Psoas muscle (tissue), 8 donors: Measurements from ENCODE around the gene DCTN5. TPM values are rescaled to one million over a fixed set of nuclear protein-coding genes. Genes with fewer than 3 reads are reported as not detected.

Experiments
- ATAC-seq, 4 donors: fragments of 200-7000 bp; cut with Tn5 transposase; one replicate each; pipeline ENCODE4 v1.9.1; 2020; ENCODE audit warnings: moderate library complexity in 3 of 4, mild to moderate bottlenecking in 2 of 4
- DNase-seq, 2 donors: peaks; one replicate each; pipeline ENCODE4 v3.0.0-alpha.2; 2020
- H3K27ac ChIP-seq: fragments of 200-600 bp; one replicate; pipeline ENCODE4 v1.8.0; 2022
- H3K27me3 ChIP-seq, 3 donors: fragments of 200-600 bp in 1 of 3; one replicate each; pipeline versions ENCODE4 v1.6.1 to v1.8.0; 2013 to 2022; ENCODE audit warnings: low read length in 2 of 3, mild to moderate bottlenecking in 2 of 3, moderate library complexity in 1 of 3; ENCODE audit not compliant: insufficient read depth in 3 of 3
- H3K36me3 ChIP-seq, 2 donors: fragments of 200-600 bp in 1 of 2; one replicate each; pipeline versions ENCODE4 v1.6.1 to v1.8.0; 2013 to 2022; ENCODE audit warnings: low read depth in 1 of 2, mild to moderate bottlenecking in 1 of 2, moderate library complexity in 1 of 2; ENCODE audit not compliant: insufficient read depth in 1 of 2
- H3K4me1 ChIP-seq: fragments of 200-600 bp; one replicate; pipeline ENCODE4 v1.8.0; 2022
- H3K4me3 ChIP-seq: fragments of 200-600 bp; one replicate; pipeline ENCODE4 v1.8.0; 2022; ENCODE audit warnings: mild to moderate bottlenecking
- H3K9me3 ChIP-seq: fragments of 200-600 bp; one replicate; pipeline ENCODE4 v1.8.0; 2022
- CTCF ChIP-seq: fragments of 200-600 bp; IDR thresholded peaks from one replicate; pipeline ENCODE4 v1.8.0; 2022; ENCODE audit warnings: antibody characterized with exemption
- WGBS, 3 donors: extraction: QIAGEN DNeasy Blood & Tissue Kit; methylation state at CpG; one replicate each; pipeline versions ENCODE4 v1.1.6 to v1.1.7; 2013; 5-methylcytosine and 5-hydroxymethylcytosine counted together
- intact Hi-C, 2 donors: fragments of 100-400 bp; cut with DNase I; formaldehyde crosslinking; loops; one replicate each; pipeline versions ENCODE4 v1.11.0 to v1.14.2; 2022
- polyA plus RNA-seq, 3 donors: library from polyadenylated mRNA; stranded (reverse); fragments of 200-250 nt; gene quantifications; one replicate each; pipeline ENCODE4 v1.2.3, GENCODE V29; 2013
- total RNA-seq, 4 donors: library from RNA; stranded (reverse); fragmentation: NEBNext Ultra II Directional in 2 of 4; extraction: Animal tissue kit (Norgen Biotek cat#: 25700) in 2 of 4; gene quantifications; one replicate each; pipeline versions ENCODE4 v1.2.1 to v1.2.4, GENCODE V29; 2021 to 2023
- donor health status: healthy with polysubstance abuse.
- donor health status: DM: no; HTN: no; CAD: no; lungs with moderate emphysema.
- donor health status: Bipolar disorder and iron deficiency.
- donor health status: healthy.
- donor health status: DM: yes; HTN: yes; CAD: no.
- donor health status: DM: no; HTN: no; CAD: no.
- donor health status: DM: no; HTN: no; CAD: no.
- donor health status: DM: yes; HTN: yes; CAD: no.

Gene DCTN5
- total and polyA plus RNA-seq, 7 donors: 17.1 to 47.4 (median 33.2) TPM

- DNase-seq (no peak), ATAC-seq (no peak)
- peaks cover 15 to 88% of the 10 kb centered on the region in 2 donors for H3K36me3 ChIP-seq
- intact Hi-C loops: no loop called here
- no peaks in the 10 kb centered on the region for H3K9me3 ChIP-seq
- 93 to 94% (median 94%) methylated on average over 6 of the region's 6 CpGs for WGBS, 3 donors
- H3K27me3 ChIP-seq: no peaks in the 10 kb centered on the region
- no peak overlapping the region for H3K27ac ChIP-seq
- no peak overlapping the region for H3K4me3 ChIP-seq
- H3K4me1 ChIP-seq: peaks cover 11% of the 10 kb centered on the region
- TF ChIP-seq CTCF: no peak
These were observed 26.0 kb downstream of the DCTN5 start for GRCh38 chr16:23667355-23667659.

- no peak for TF ChIP-seq CTCF
- H3K4me3 ChIP-seq: no peak overlapping the region
- intact Hi-C loops: no loop called here
- no peak for ATAC-seq
- no peaks in the 10 kb centered on the region for H3K9me3 ChIP-seq
- no peak overlapping the region for H3K27ac ChIP-seq
- no peaks in the 10 kb centered on the region for H3K27me3 ChIP-seq
- DNase-seq: no peak
- H3K4me1 ChIP-seq: peaks cover 11% of the 10 kb centered on the region
- peaks cover 15 to 88% of the 10 kb centered on the region in 2 donors for H3K36me3 ChIP-seq
- 87 to 97% (median 94%) methylated on average over 1 of the region's 1 CpG for WGBS, 3 donors
These were observed 27.0 kb downstream of the DCTN5 start for GRCh38 chr16:23668225-23668624.

GRCh38 chr16:23668873-23669272 is 27.6 kb downstream of the DCTN5 start:
- 64 to 82% (median 77%) methylated on average over 4 of the region's 4 CpGs for WGBS, 3 donors
- Histone ChIP-seq H3K4me1 (peaks cover 11% of the 10 kb centered on the region), H3K27ac (no peak overlapping the region), H3K9me3 (no peaks in the 10 kb centered on the region), H3K27me3 (no peaks in the 10 kb centered on the region), H3K36me3 (peaks cover 15 to 86% of the 10 kb centered on the region in 2 donors), H3K4me3 (no peak overlapping the region)
- no peak for TF ChIP-seq CTCF
- ATAC-seq (no peak), DNase-seq (no peak)
- intact Hi-C loops: no loop called here

GRCh38 chr16:23670137-23670776 is 29.0 kb downstream of the DCTN5 start:
- no peak overlapping the region for H3K4me3 ChIP-seq
- H3K27me3 ChIP-seq: no peaks in the 10 kb centered on the region
- H3K4me1 ChIP-seq: peaks cover 11% of the 10 kb centered on the region
- no peaks in the 10 kb centered on the region for H3K9me3 ChIP-seq
- H3K27ac ChIP-seq: peak overlapping the region; percentile 27
- WGBS, 3 donors: 32 to 47% (median 40%) methylated on average over 4 of the region's 4 CpGs
- ATAC-seq: peak; percentile 70 to 95 (median 79)
- H3K36me3 ChIP-seq: peaks cover 12 to 81% of the 10 kb centered on the region in 2 donors
- DNase-seq: peak in 1 of 2 donors; percentile 73
- intact Hi-C loops: loop anchor here in 1 of 2 donors (10.0 kb wide), 1 partner anchor 365 kb away; no protein-coding TSS in a partner anchor
- no peak for TF ChIP-seq CTCF
